Subcutaneous preadipocyte (primary cell): Measurements from ENCODE around the gene MISFA. TPM values are rescaled to one million over a fixed set of nuclear protein-coding genes. Genes with fewer than 3 reads are reported as not detected.

Source experiments
- total RNA-seq: library from RNA; depleted of rRNA; stranded (reverse); fragments of >200 nt; gene quantifications from 2 replicates; pipeline ENCODE4 v1.2.3, GENCODE V29; 2012

MISFA gene
- under 0.01 and 0.59 TPM in 2 replicates for total RNA-seq

DNA sequence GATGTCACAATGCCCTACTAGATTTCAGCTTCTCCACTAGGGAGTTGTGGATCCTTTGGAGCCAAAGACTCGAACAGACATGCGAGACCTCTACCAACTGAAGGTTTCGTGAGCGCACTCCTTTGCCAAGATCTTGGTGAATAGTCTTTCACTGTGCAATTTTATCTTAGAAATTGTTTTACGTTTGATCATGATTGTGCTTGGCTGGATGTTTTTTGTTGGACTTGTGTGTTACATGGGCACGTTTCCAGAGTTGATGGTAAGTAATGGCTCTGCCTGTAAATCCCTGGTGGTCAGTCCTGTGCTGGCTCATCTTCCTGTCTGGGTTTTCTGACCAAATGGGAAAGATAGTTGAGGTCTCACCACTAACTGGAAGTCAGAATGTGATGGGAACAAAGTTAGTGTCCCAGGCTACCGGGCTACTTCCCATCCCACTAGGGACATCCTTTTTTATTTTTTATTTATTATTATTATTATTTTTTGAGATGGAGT is at the start of gene MISFA:
MISFA (plus strand) TSS at position 51 of the 492 bp plus-strand sequence; CDS start at position 191, 140 bp downstream.

DNA sequence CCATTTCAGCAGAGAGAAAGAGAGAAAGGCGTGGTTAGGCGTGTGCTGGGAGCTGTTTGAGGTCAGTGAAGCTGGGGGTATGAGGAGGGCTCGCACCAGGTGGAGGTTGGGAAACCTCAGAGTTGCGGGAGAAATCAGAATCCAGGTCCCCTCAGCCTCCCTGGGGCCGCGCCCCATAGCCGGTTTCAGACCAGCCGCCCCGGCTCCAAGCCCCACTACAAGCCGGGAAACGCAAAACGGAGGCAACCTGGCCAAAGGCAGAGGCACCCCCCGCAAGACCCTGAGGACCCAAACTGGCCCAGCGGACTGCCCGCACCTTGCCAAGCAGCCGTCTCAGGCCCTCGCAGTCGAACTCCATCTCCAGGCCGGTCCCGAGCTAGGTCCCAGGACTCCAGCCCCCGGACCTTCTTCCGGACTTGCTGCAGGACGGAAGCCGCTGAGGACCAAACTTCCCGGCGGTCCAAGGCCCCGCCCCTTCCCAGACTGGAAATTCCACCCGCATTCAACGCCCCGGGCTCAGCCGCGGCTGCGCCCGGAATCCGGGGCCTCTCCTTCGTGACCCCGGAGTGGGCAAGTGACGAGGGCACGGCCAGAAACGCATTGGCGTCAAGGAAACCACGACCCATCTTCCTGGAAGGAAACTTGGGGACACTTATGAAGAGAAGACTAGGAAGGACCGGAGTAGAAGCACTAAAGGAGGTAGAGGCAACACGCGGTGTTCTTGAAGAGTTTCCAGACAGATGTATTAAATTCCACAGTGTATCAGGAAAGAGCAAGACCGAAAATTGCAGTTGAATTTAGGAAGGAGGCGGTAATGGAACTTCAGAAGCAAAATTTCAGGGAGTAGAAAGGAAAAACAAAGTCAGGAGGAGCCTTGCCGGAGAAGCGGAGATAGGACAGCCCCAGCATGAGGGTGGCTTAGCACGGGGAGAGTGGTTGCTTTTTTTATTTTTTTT is 11.0 kb upstream of the MISFA start, which contains the start of gene UEVLD:
UEVLD (minus strand) TSS at position 438 of the 956 bp plus-strand sequence; CDS start at position 358, 80 bp downstream.

DNA sequence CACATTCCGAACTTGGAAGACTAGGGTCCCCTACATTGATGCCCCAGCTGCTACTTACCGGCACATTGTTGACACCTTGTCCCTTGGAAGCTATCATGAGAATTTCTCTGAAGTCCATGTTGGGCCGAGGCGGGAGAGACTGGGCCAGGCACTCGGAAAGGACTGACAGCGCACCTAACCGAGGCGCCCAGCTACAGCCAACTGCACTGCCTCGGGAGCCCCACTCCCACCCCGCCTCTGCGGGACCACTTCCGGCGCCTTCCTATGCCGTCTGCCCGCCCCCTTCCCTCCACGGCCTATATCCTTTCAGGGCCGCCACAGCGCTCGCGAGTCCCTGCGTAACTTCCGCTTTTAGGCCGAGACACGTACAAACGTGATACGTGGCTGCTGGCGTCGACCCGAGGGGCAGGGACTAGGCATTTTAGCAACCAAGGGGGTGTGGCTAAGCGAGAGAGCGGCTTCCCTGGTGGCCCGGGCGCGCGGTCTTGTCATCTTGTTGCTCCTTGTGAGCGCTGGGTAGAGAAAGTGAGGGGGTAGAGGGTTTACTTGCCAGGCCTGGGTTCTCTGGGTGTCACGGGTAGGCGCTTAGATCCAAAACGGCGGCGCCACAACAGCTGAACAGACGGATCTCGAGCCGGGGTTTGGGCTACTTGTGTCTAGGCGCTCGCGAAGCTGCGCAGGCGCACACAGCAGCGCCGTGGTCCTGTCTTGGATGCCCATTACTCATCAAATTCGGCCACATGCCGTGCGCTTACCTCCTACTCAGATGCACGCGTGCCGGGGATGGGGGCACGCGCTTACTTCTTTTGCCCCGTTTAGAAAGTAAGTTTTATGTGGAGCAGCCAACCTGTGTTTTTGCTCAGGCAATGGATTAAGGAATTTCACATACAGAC is 34.8 kb downstream of the MISFA start, which contains the start of gene SPTY2D1:
SPTY2D1 (minus strand) TSS at position 203 of the 893 bp plus-strand sequence; CDS start at position 118, 85 bp downstream.

Other genes with a start within 250 kb of the MISFA start
- 755 and 862 TPM in 2 replicates for gene LDHA, start 205.2 kb upstream of the MISFA start, total RNA-seq
- gene LDHC, start 187.5 kb upstream of the MISFA start, total RNA-seq = 0.78 TPM in 1 of 2 replicates, not detected in the other
- not detected in 2 replicates for gene LDHAL6A, start 143.9 kb upstream of the MISFA start, total RNA-seq
- 37.5 and 45.6 TPM in 2 replicates for gene TSG101, start 72.8 kb upstream of the MISFA start, total RNA-seq
- 18.4 and 21.3 TPM in 2 replicates for gene UEVLD, start 11.1 kb upstream of the MISFA start, total RNA-seq
- gene SPTY2D1, start 34.6 kb downstream of the MISFA start, total RNA-seq = 11.8 and 20.3 TPM in 2 replicates
- gene TMEM86A, start 99.0 kb downstream of the MISFA start, total RNA-seq = 0.73 and 0.78 TPM in 2 replicates
- under 0.01 TPM in 1 of 2 replicates, not detected in the other for gene IGSF22, start 126.4 kb downstream of the MISFA start, total RNA-seq
- gene PTPN5, start 192.0 kb downstream of the MISFA start, total RNA-seq = not detected in 2 replicates